ENCODE measurements around the gene HDGFL3.

DNA sequence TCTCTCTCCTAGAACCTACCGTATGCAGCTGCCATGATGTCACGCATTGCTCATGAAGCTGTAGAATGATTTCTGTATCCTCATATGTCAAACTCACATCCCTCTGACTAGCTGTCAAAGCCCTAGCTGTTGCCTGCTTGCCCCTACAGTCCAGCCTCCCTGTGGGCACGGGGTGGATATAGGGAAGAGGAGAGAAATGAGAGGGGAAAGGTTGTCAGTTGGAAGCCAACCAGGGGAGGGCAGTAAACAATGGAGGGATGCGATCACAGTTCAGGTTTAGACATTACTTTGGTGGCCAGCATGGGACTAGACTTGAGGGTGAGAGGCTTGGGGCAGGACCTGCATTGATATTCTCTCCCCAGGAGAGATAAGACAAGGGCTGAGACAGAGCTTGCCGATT lies 1.7 kb upstream of the HDGFL3 start:
- TF ChIP-seq, protein P1, sequence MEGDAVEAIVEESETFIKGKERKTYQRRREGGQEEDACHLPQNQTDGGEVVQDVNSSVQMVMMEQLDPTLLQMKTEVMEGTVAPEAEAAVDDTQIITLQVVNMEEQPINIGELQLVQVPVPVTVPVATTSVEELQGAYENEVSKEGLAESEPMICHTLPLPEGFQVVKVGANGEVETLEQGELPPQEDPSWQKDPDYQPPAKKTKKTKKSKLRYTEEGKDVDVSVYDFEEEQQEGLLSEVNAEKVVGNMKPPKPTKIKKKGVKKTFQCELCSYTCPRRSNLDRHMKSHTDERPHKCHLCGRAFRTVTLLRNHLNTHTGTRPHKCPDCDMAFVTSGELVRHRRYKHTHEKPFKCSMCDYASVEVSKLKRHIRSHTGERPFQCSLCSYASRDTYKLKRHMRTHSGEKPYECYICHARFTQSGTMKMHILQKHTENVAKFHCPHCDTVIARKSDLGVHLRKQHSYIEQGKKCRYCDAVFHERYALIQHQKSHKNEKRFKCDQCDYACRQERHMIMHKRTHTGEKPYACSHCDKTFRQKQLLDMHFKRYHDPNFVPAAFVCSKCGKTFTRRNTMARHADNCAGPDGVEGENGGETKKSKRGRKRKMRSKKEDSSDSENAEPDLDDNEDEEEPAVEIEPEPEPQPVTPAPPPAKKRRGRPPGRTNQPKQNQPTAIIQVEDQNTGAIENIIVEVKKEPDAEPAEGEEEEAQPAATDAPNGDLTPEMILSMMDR (IDR thresholded peaks at IDR 0.05) = no peak
- TF ChIP-seq EP300 (IDR thresholded peaks at IDR 0.05) = no peak
